ENCODE results near the gene MESD. TPM values are rescaled to one million over a fixed set of nuclear protein-coding genes. Genes with fewer than 3 reads are reported as not detected.

The MESD gene
- polyA plus RNA-seq, 1 donor from 2014 or later, result 16.3 TPM

DNA sequence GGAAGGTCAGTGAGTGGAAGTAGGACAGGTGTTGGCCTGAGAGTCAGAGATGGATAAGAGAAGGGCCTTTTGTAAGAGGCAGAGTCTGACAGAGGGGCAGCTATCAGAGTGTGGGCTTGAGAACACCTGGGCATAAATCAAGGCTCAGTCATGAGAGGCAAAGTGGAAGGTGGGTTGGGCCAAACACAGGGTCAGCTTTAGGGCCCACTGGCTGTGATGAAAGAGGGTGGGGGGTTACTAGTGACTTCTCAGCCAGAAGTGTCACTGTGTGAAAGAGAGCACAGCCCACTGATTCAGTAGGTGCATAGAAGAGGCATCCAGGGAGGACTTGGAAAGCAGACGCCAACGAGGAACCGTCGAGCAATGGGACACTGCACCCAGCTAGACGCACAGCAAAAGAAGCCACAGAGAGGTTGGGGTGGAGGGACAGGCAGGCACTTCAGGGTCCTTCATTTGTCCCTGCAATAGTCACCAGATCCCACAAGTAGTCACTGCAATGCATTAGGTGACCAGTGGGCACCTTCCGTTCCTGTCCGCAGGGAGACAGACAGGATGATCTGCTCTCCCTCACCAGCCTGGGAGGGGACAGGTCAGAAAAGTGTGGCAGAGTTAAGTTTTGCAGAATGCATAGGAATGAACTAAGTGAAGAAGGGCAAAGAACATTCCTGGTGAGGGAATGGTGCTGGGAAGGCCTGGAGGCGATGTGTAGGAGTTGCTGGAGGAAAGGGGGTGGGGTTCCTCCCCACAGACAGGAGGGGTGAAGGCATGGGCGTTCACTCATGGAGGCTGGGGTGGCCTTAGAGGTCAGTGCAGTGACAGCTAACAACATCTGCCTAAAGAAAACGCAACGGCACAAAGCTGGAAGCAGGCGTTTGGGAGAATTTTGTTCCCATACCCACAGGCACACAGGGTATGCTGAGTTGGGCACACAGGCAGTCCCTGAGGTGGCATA, 36.3 kb downstream of the MESD start:
- Histone ChIP-seq H3K9ac (ENCODE audit: low read length) (no peak overlapping the region), H3K9me2 (ENCODE audit: insufficient read depth, low read length) (no peaks in the 10 kb centered on the region), H3K27ac (ENCODE audit: low read length) (no peak overlapping the region), H3K27me3 (ENCODE audit: insufficient read depth, low read depth, low read length) (no peaks in the 10 kb centered on the region), H3K4me2 (ENCODE audit: low read length) (no peak overlapping the region), H3K9me3 (ENCODE audit: low read length) (no peaks in the 10 kb centered on the region), H3K79me2 (replicated peaks; ENCODE audit: insufficient read depth, low read length) (no peaks in the 10 kb centered on the region), H3K4me3 (ENCODE audit: low read length) (no peak overlapping the region), H4K20me1 (ENCODE audit: insufficient read depth) (no peaks in the 10 kb centered on the region), H3F3A (ENCODE audit: insufficient read depth, low read length, poor library complexity, severe bottlenecking) (no peaks in the 10 kb centered on the region), H3K36me3 (ENCODE audit: insufficient read depth, low read length) (peaks cover 4% of the 10 kb centered on the region), H2AFZ (ENCODE audit: low read depth, low read length) (no peak overlapping the region)
- TF ChIP-seq RAD21 (conservative IDR thresholded peaks at IDR 0.05) (no peak), POLR2AphosphoS5 (IDR thresholded peaks at IDR 0.05) (no peak), TAF1 (IDR thresholded peaks at IDR 0.05; ENCODE audit: low read depth) (no peak), MXI1 (conservative IDR thresholded peaks at IDR 0.05; ENCODE audit: poor library complexity, severe bottlenecking) (no peak), SMC3 (conservative IDR thresholded peaks at IDR 0.05; ENCODE audit: poor library complexity) (no peak), EP300 (conservative IDR thresholded peaks at IDR 0.05; ENCODE audit: poor library complexity, severe bottlenecking) (no peak), EZH2 (IDR thresholded peaks at IDR 0.05; ENCODE audit: borderline replicate concordance, insufficient read depth, low read length, poor library complexity, severe bottlenecking) (no peak)
- TF ChIP-seq, protein P1, sequence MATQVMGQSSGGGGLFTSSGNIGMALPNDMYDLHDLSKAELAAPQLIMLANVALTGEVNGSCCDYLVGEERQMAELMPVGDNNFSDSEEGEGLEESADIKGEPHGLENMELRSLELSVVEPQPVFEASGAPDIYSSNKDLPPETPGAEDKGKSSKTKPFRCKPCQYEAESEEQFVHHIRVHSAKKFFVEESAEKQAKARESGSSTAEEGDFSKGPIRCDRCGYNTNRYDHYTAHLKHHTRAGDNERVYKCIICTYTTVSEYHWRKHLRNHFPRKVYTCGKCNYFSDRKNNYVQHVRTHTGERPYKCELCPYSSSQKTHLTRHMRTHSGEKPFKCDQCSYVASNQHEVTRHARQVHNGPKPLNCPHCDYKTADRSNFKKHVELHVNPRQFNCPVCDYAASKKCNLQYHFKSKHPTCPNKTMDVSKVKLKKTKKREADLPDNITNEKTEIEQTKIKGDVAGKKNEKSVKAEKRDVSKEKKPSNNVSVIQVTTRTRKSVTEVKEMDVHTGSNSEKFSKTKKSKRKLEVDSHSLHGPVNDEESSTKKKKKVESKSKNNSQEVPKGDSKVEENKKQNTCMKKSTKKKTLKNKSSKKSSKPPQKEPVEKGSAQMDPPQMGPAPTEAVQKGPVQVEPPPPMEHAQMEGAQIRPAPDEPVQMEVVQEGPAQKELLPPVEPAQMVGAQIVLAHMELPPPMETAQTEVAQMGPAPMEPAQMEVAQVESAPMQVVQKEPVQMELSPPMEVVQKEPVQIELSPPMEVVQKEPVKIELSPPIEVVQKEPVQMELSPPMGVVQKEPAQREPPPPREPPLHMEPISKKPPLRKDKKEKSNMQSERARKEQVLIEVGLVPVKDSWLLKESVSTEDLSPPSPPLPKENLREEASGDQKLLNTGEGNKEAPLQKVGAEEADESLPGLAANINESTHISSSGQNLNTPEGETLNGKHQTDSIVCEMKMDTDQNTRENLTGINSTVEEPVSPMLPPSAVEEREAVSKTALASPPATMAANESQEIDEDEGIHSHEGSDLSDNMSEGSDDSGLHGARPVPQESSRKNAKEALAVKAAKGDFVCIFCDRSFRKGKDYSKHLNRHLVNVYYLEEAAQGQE (IDR thresholded peaks at IDR 0.05; ENCODE audit: borderline replicate concordance), result no peak
- TF ChIP-seq, protein P2, sequence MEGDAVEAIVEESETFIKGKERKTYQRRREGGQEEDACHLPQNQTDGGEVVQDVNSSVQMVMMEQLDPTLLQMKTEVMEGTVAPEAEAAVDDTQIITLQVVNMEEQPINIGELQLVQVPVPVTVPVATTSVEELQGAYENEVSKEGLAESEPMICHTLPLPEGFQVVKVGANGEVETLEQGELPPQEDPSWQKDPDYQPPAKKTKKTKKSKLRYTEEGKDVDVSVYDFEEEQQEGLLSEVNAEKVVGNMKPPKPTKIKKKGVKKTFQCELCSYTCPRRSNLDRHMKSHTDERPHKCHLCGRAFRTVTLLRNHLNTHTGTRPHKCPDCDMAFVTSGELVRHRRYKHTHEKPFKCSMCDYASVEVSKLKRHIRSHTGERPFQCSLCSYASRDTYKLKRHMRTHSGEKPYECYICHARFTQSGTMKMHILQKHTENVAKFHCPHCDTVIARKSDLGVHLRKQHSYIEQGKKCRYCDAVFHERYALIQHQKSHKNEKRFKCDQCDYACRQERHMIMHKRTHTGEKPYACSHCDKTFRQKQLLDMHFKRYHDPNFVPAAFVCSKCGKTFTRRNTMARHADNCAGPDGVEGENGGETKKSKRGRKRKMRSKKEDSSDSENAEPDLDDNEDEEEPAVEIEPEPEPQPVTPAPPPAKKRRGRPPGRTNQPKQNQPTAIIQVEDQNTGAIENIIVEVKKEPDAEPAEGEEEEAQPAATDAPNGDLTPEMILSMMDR (IDR thresholded peaks at IDR 0.05; ENCODE audit: poor library complexity, severe bottlenecking), result no peak

DNA sequence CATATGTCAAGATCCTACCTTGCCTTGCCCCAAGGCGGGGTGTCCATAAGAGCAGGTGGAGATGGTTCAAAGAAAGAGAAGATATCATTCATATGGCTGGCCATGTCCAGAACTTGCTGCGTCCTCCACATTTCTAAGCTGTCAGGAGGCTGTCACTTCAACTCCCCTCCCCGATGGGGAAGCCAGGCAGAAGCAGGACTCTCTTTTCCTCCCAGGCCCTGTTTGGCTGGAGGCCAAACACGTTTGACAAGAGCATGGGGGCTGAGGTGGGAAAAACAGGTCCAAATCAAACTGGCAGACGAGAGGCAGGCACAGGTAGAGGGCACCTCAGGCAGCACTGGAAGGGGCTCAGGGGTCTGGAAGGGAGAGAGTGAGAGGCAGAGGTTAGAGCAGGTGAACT, 37.7 kb downstream of the MESD start:
- no peaks in the 10 kb centered on the region for H3F3A ChIP-seq (ENCODE audit: insufficient read depth, low read length, poor library complexity, severe bottlenecking)
- H3K9me2 ChIP-seq (ENCODE audit: insufficient read depth, low read length), result no peaks in the 10 kb centered on the region
- peaks cover 4% of the 10 kb centered on the region for H3K36me3 ChIP-seq (ENCODE audit: insufficient read depth, low read length)
- H2AFZ ChIP-seq (ENCODE audit: low read depth, low read length), result no peak overlapping the region
- no peak overlapping the region for H3K4me2 ChIP-seq (ENCODE audit: low read length)
- H3K27ac ChIP-seq (ENCODE audit: low read length), result no peak overlapping the region
- no peak overlapping the region for H3K9ac ChIP-seq (ENCODE audit: low read length)
- H3K9me3 ChIP-seq (ENCODE audit: low read length), result no peaks in the 10 kb centered on the region
- H3K79me2 ChIP-seq (replicated peaks; ENCODE audit: insufficient read depth, low read length), result no peaks in the 10 kb centered on the region
- TF ChIP-seq, protein P1 (IDR thresholded peaks at IDR 0.05; ENCODE audit: borderline replicate concordance), result no peak
- TF ChIP-seq SMC3 (conservative IDR thresholded peaks at IDR 0.05; ENCODE audit: poor library complexity) (no peak), MXI1 (conservative IDR thresholded peaks at IDR 0.05; ENCODE audit: poor library complexity, severe bottlenecking) (no peak), TAF1 (IDR thresholded peaks at IDR 0.05; ENCODE audit: low read depth) (no peak), EP300 (conservative IDR thresholded peaks at IDR 0.05; ENCODE audit: poor library complexity, severe bottlenecking) (no peak), POLR2AphosphoS5 (IDR thresholded peaks at IDR 0.05) (no peak), RAD21 (conservative IDR thresholded peaks at IDR 0.05) (no peak), EZH2 (IDR thresholded peaks at IDR 0.05; ENCODE audit: borderline replicate concordance, insufficient read depth, low read length, poor library complexity, severe bottlenecking) (no peak)
- TF ChIP-seq, protein P2 (IDR thresholded peaks at IDR 0.05; ENCODE audit: poor library complexity, severe bottlenecking), result no peak
- no peaks in the 10 kb centered on the region for H4K20me1 ChIP-seq (ENCODE audit: insufficient read depth)
- no peaks in the 10 kb centered on the region for H3K27me3 ChIP-seq (ENCODE audit: insufficient read depth, low read depth, low read length)
- no peak overlapping the region for H3K4me3 ChIP-seq (ENCODE audit: low read length)
